ENCODE data around the gene FRYL.

DNA sequence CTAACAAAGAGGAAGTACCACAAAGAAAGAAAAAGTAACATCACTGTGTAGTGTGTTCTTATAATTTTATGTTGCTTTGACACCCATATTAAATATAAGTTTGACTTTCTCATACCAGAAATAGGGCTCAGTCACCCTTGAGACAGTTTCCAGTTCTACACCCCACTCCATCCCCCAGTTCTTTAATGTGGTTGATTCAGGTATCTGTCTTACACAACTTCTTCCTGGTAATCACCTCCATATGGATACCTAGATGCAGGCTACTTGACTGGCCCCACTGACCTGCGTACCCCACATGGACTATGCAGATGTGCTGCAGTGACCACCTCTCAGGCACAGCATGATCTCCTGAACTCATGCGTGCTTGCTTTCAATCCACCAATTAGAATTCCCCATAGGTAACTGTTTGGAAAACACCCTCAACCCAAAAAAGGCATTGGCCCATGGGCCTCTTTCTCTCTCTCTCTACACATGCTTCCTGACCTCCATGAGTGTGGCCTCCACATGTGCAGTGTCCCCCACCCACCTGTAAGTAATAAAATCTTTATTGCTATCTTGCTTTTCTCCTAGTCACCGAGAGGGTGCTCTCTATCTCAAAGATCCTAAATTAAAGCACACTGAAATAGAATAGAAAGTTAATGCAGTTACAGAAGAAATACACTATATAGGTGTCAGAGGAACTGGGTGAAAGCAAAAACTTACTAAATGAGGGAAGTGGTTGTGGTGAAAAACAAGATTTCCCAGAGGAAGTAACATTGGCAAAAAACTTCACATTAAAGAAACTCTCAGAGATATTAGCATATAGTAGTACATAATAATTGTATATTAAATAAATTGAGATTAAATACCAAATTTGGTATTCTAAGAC is 191.6 kb downstream of the FRYL start:
- TF ChIP-seq CTCF (IDR thresholded peaks at IDR 0.05) (no peak), POLR2A (IDR thresholded peaks at IDR 0.05) (no peak)

Data from lower leg skin (tissue), 3 donors.